KMS-11 (cell line): ENCODE data around the gene MARCOL.

ENCODE experiments used
- H2AFZ ChIP-seq: fragments of 200-600 bp; sonication (generic); 2 replicates; pipeline ENCODE4 v1.6.1; 2016; ENCODE audit warnings: antibody characterized with exemption, mixed run types, low read depth
- H3K27ac ChIP-seq: fragments of 200-600 bp; sonication (generic); 2 replicates; pipeline ENCODE4 v1.6.1; 2016; ENCODE audit warnings: mild to moderate bottlenecking, mixed run types
- H3K27me3 ChIP-seq: fragments of 200-600 bp; sonication (generic); 2 replicates; pipeline ENCODE4 v1.6.1; 2017; ENCODE audit warnings: mild to moderate bottlenecking, low read depth, mixed run types, moderate library complexity; ENCODE audit not compliant: insufficient read depth
- H3K36me3 ChIP-seq: fragments of 200-600 bp; sonication (generic); 2 replicates; pipeline ENCODE4 v1.6.1; 2017; ENCODE audit warnings: mild to moderate bottlenecking, mixed run types; ENCODE audit not compliant: insufficient read depth
- H3K4me1 ChIP-seq: fragments of 200-600 bp; sonication (generic); 2 replicates; pipeline ENCODE4 v1.6.1; 2016; ENCODE audit warnings: mild to moderate bottlenecking, low read depth, mixed run types; ENCODE audit not compliant: poor library complexity, severe bottlenecking
- H3K4me2 ChIP-seq: fragments of 200-600 bp; sonication (generic); 2 replicates; pipeline ENCODE4 v1.7.0; 2016; ENCODE audit warnings: mild to moderate bottlenecking, mixed run types
- H3K4me3 ChIP-seq: fragments of 200-600 bp; sonication (generic); IDR thresholded peaks from 2 replicates; pipeline ENCODE4 v1.6.1; 2017; ENCODE audit warnings: low read depth, low read length, mixed read lengths; ENCODE audit not compliant: insufficient read depth
- H3K79me2 ChIP-seq: fragments of 200-600 bp; sonication (generic); 2 replicates; pipeline ENCODE4 v1.6.1; 2016; ENCODE audit warnings: low read depth, mixed run types; ENCODE audit not compliant: insufficient read depth
- H3K9ac ChIP-seq: fragments of 200-600 bp; sonication (generic); 2 replicates; pipeline ENCODE4 v1.6.1; 2016; ENCODE audit warnings: mild to moderate bottlenecking, mixed run types
- H4K20me1 ChIP-seq: fragments of 200-600 bp; sonication (generic); 2 replicates; pipeline ENCODE4 v1.6.1; 2016; ENCODE audit warnings: mild to moderate bottlenecking, mixed run types; ENCODE audit not compliant: insufficient read depth
- TF ChIP-seq, protein P1 (sequence below): fragments of 200-600 bp; sonication (generic); conservative IDR thresholded peaks from 2 replicates; pipeline ENCODE4 v1.6.1; 2017; ENCODE audit warnings: low read depth, mild to moderate bottlenecking, antibody characterized with exemption, low read length, moderate library complexity, mixed read lengths

The MARCOL gene

DNA sequence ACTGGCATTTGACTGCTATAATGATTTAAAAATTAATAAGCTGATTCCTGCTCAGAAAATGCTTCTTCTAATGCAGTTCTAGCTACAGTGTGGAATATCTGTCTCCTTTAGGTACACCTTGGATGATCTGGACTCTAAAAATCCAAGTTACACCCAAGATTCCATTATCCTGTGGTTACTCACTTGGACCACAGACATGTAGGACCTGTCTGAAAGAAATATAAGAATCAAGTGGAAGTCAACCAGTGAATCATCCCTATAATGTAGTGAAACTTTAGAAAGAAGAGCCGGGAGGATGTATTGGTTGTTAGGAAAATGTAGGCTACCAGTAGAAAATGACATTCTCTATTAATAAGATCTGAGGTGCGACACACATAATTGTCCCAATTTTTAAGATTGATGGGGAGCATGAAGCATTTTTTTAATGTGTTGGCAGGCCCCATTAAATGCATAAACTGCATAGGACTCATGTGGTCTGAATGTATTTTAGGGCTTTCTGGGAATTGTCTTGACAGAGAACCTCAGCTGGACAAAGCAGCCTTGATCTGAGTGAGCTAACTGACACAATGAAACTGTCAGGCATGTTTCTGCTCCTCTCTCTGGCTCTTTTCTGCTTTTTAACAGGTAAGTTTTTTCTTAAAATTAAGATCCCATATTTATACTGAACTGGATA is 35.7 kb upstream of the MARCOL start, which contains the start of gene SPINK6:
SPINK6 (plus strand) TSS at position 512 of the 673 bp plus-strand sequence; CDS start at position 567, 55 bp downstream.
- Histone ChIP-seq H4K20me1 (no peaks in the 10 kb centered on the region), H3K27ac (no peak within 1 kb of the TSS)
- TF ChIP-seq, protein P1, sequence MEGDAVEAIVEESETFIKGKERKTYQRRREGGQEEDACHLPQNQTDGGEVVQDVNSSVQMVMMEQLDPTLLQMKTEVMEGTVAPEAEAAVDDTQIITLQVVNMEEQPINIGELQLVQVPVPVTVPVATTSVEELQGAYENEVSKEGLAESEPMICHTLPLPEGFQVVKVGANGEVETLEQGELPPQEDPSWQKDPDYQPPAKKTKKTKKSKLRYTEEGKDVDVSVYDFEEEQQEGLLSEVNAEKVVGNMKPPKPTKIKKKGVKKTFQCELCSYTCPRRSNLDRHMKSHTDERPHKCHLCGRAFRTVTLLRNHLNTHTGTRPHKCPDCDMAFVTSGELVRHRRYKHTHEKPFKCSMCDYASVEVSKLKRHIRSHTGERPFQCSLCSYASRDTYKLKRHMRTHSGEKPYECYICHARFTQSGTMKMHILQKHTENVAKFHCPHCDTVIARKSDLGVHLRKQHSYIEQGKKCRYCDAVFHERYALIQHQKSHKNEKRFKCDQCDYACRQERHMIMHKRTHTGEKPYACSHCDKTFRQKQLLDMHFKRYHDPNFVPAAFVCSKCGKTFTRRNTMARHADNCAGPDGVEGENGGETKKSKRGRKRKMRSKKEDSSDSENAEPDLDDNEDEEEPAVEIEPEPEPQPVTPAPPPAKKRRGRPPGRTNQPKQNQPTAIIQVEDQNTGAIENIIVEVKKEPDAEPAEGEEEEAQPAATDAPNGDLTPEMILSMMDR: no peak

DNA sequence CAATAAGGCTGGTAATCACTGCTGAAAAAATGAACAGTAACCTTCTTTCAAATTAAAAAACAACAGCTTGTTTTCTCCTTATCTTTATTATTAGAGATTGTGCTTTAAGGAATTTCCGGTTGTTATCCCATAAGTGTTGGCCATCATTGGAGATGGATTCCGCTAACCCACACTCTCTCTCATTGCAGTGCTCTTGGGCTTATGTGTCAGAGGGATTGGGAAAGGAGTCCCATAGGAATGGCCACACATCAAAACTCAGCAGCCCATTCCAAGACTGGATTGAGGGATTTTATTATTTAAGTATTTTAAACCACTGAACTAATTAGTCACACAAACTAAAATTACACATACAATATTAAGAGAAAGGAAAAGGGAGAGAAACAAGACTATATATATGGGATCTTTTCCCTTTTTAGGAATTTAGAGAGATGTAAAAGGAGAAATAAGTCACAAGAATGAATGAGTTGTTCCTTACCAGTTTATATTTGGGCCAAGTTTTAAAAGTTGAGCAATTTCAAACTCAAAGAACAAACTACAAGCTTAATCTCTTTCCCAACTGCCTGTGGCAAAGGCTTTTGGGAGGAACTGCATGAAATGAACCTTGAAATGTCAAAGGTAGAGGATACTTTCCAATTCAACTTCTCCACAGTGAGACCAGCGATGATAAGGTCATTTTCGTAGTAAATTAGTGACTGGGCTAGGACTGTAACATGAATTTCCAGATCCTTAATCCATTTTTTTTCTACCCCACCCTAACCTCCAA is 33.1 kb upstream of the MARCOL start:
- no peak overlapping the region for H2AFZ ChIP-seq

More for the DNA sequence above, 35.7 kb upstream of the MARCOL start, which contains the start of gene SPINK6:
- H3K27me3 ChIP-seq: no peaks in the 10 kb centered on the region
- no peaks in the 10 kb centered on the region for H3K79me2 ChIP-seq
- no peak within 1 kb of the TSS for H3K4me3 ChIP-seq
- no peak within 1 kb of the TSS for H3K4me2 ChIP-seq
- no peak within 1 kb of the TSS for H2AFZ ChIP-seq
- H3K4me1 ChIP-seq: no peaks in the 10 kb centered on the region
- no peaks in the 10 kb centered on the region for H3K36me3 ChIP-seq
- no peak within 1 kb of the TSS for H3K9ac ChIP-seq

DNA sequence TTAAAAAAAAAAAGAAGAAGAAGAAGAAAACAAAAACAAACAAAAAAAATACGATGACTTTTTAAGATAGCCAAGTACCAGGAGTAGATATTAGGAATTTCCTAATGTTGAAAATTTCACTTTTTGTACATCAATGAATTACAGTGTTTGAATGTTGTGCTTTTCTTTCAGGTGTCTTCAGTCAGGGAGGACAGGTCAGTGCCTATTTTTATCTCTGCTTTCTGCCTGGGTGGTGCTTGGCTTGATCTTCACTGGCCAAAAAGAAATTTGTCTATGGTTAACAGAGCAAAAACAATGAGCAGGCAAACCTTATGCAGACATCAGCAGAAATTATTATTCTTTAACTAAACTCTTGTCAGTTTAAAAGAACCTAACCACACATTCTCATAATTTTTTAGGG is 32.5 kb upstream of the MARCOL start:
- Histone ChIP-seq H4K20me1 (no peaks in the 10 kb centered on the region), H3K4me1 (no peaks in the 10 kb centered on the region), H3K27me3 (no peaks in the 10 kb centered on the region), H3K36me3 (no peaks in the 10 kb centered on the region), H3K79me2 (no peaks in the 10 kb centered on the region), H3K4me2 (no peak overlapping the region), H3K4me3 (no peak overlapping the region), H2AFZ (no peak overlapping the region), H3K9ac (no peak overlapping the region), H3K27ac (no peak overlapping the region)
- TF ChIP-seq, protein P1: no peak

More for the DNA sequence above, 33.1 kb upstream of the MARCOL start:
- H3K27ac ChIP-seq: no peak overlapping the region
- TF ChIP-seq, protein P1: no peak
- no peaks in the 10 kb centered on the region for H4K20me1 ChIP-seq
- H3K27me3 ChIP-seq: no peaks in the 10 kb centered on the region
- H3K4me1 ChIP-seq: no peaks in the 10 kb centered on the region
- H3K4me2 ChIP-seq: no peak overlapping the region
- no peak overlapping the region for H3K9ac ChIP-seq
- no peaks in the 10 kb centered on the region for H3K79me2 ChIP-seq
- H3K4me3 ChIP-seq: no peak overlapping the region
- H3K36me3 ChIP-seq: no peaks in the 10 kb centered on the region

DNA sequence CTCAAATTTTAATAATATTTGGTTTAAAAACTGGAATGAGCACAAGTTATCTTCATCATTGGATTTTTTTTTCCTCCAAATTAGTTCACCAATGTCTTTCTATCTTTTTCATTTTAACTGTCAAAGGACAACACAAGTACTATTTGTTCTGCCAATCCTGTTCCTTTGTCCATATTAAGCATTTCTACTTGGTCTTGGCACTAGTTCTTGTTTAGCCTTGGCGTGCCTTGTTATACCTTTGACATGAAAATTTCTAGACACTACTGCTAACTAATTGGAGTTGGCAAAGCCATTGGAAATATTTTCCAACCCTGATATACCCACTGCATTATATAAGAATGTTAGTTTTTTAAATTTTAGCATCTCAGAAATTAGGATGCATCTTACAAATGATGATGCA is 31.7 kb upstream of the MARCOL start:
- Histone ChIP-seq H3K27me3 (no peaks in the 10 kb centered on the region), H4K20me1 (no peaks in the 10 kb centered on the region), H3K4me1 (no peaks in the 10 kb centered on the region), H3K4me2 (no peak overlapping the region), H2AFZ (no peak overlapping the region), H3K4me3 (no peak overlapping the region), H3K27ac (no peak overlapping the region), H3K9ac (no peak overlapping the region), H3K36me3 (no peaks in the 10 kb centered on the region), H3K79me2 (no peaks in the 10 kb centered on the region)
- TF ChIP-seq, protein P1: no peak
